Prostate gland (tissue), 2 donors: Measurements from ENCODE around the gene TRIO.

ENCODE experiments used
- CTCF ChIP-seq, 4 experiments: fragments of 200-600 bp in 2 of 4; fragments of 450-650 bp in 2 of 4; sonication (generic) in 2 of 4; IDR thresholded peaks; 1 replicate in 3 of 4; 2 replicates in 1 of 4; pipeline ENCODE4 v1.5.1; 2016 to 2019; ENCODE audit warnings: antibody characterized with exemption in 4 of 4, mild to moderate bottlenecking in 2 of 4, moderate library complexity in 2 of 4
- POLR2A ChIP-seq: fragments of 450-650 bp; IDR thresholded peaks from one replicate; pipeline ENCODE4 v1.6.1; 2016; ENCODE audit warnings: antibody characterized with exemption, mild to moderate bottlenecking
- POLR2AphosphoS5 ChIP-seq: sonication (generic); formaldehyde crosslinking; IDR thresholded peaks from one replicate; pipeline ENCODE4 v1.6.1; 2017; ENCODE audit warnings: antibody characterized with exemption

GRCh38 chr5:14557791-14558415, 414.8 kb downstream of the TRIO start:
- TF ChIP-seq CTCF (IDR thresholded peaks at IDR 0.05) = no peak
- TF ChIP-seq POLR2AphosphoS5 = no peak
- no peak for TF ChIP-seq POLR2A
